ENCODE data around the gene DOCK10. TPM values are rescaled to one million over a fixed set of nuclear protein-coding genes. Genes with fewer than 3 reads are reported as not detected.

DOCK10 gene
- polyA plus RNA-seq, 1 experiment = 53.0 TPM

GRCh38 chr2:224865016-224865415 lies 177.3 kb downstream of the DOCK10 start:
- no peak for TF ChIP-seq CTCF (IDR thresholded peaks at IDR 0.05; ENCODE audit: low read depth, low read length)
- ChIA-PET POLR2A (no interaction called here), CTCF (interaction anchor here (1.5 kb wide), 1 partner anchor 48 kb away, joined by 4 read pairs; no protein-coding TSS in a partner anchor)
- H3K27ac ChIP-seq (ENCODE audit: low read depth, low read length) = no peak overlapping the region
- no peak for DNase-seq (ENCODE audit: low read depth, low spot score)
- H3K4me3 ChIP-seq (ENCODE audit: low read depth, low read length) = no peak overlapping the region
- H3K9me3 ChIP-seq (ENCODE audit: control insufficient read depth, insufficient read depth, low read length) = no peaks in the 10 kb centered on the region
- H3K27me3 ChIP-seq (ENCODE audit: control insufficient read depth, insufficient read depth, low read length) = no peaks in the 10 kb centered on the region

DNA sequence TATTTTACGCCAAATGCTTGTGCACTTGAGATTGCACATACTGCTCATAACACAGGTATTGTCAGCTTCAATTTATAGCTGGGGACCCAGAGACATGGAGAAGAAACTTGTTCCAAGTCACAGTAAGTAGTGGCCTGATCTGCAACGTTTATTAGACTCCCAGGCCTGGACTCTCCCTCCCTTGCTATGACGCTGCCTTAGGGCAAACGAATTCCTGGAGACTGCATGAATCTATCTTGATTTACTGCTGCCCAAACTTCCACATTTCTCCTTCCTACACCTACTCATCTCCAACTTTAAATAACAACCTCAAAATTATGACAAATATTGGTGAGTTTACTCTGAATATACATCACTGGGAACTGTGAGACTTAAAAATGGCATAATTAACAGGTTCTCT lies 181.0 kb downstream of the DOCK10 start:
- no peak for DNase-seq (ENCODE audit: low read depth, low spot score)
- CTCF ChIA-PET = no interaction called here
- Histone ChIP-seq H3K9me3 (ENCODE audit: control insufficient read depth, insufficient read depth, low read length) (no peaks in the 10 kb centered on the region), H3K4me3 (ENCODE audit: low read depth, low read length) (no peak overlapping the region), H3K27me3 (ENCODE audit: control insufficient read depth, insufficient read depth, low read length) (no peaks in the 10 kb centered on the region), H3K27ac (ENCODE audit: low read depth, low read length) (no peak overlapping the region)
- TF ChIP-seq CTCF (IDR thresholded peaks at IDR 0.05; ENCODE audit: low read depth, low read length) = no peak
- POLR2A ChIA-PET = no interaction called here

- no peak overlapping the region for H3K4me3 ChIP-seq (ENCODE audit: low read depth, low read length)
- H3K9me3 ChIP-seq (ENCODE audit: control insufficient read depth, insufficient read depth, low read length) = no peaks in the 10 kb centered on the region
- POLR2A ChIA-PET = no interaction called here
- CTCF ChIA-PET = no interaction called here
- DNase-seq (ENCODE audit: low read depth, low spot score) = no peak
- H3K27me3 ChIP-seq (ENCODE audit: control insufficient read depth, insufficient read depth, low read length) = no peaks in the 10 kb centered on the region
- H3K27ac ChIP-seq (ENCODE audit: low read depth, low read length) = no peak overlapping the region
- no peak for TF ChIP-seq CTCF (IDR thresholded peaks at IDR 0.05; ENCODE audit: low read depth, low read length)
Measured at GRCh38 chr2:224860786-224861185, 181.5 kb downstream of the DOCK10 start.

DNA sequence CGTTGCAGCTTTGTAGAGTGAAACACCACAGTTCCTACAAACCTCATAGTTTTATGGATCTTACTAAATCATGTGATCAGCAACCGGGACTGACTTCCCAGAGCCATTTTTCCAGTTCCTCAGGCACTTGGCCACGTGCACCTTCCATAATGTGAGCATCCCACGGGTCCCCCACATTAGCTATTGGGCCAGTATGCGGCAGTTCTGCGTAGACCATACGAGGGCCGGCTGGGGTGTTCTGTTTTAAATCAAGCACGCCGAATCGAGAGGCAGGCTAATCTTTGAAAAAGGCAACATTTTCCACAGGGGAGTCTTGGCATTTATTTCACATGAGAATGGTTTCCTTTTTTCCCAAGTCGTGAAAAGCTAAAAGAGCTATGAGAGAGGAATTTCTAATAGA lies 190.5 kb downstream of the DOCK10 start:
- no peak for TF ChIP-seq CTCF (IDR thresholded peaks at IDR 0.05; ENCODE audit: low read depth, low read length)

GRCh38 chr2:224850081-224850480 lies 192.2 kb downstream of the DOCK10 start:
- H3K27ac ChIP-seq (ENCODE audit: low read depth, low read length) = no peak overlapping the region

More for the DNA sequence above, 190.5 kb downstream of the DOCK10 start:
- Histone ChIP-seq H3K9me3 (ENCODE audit: control insufficient read depth, insufficient read depth, low read length) (no peaks in the 10 kb centered on the region), H3K4me3 (ENCODE audit: low read depth, low read length) (no peak overlapping the region), H3K27me3 (ENCODE audit: control insufficient read depth, insufficient read depth, low read length) (no peaks in the 10 kb centered on the region), H3K27ac (ENCODE audit: low read depth, low read length) (no peak overlapping the region)
- no peak for DNase-seq (ENCODE audit: low read depth, low spot score)
- ChIA-PET POLR2A (no interaction called here), CTCF (no interaction called here)

More at GRCh38 chr2:224850081-224850480, 192.2 kb downstream of the DOCK10 start:
- no peak for TF ChIP-seq CTCF (IDR thresholded peaks at IDR 0.05; ENCODE audit: low read depth, low read length)
- Histone ChIP-seq H3K9me3 (ENCODE audit: control insufficient read depth, insufficient read depth, low read length) (no peaks in the 10 kb centered on the region), H3K27me3 (ENCODE audit: control insufficient read depth, insufficient read depth, low read length) (no peaks in the 10 kb centered on the region), H3K4me3 (ENCODE audit: low read depth, low read length) (no peak overlapping the region)
- CTCF ChIA-PET = no interaction called here
- POLR2A ChIA-PET = no interaction called here
- no peak for DNase-seq (ENCODE audit: low read depth, low spot score)
